OCI-LY3 (cell line): ENCODE data around the gene OR52A5.

Experiments used
- H2AFZ ChIP-seq: fragments of 200-600, 300-600 bp; shearing (Covaris generic); 2 replicates; pipeline ENCODE4 v1.6.0; 2014; ENCODE audit warnings: antibody characterized with exemption, low read depth, low read length
- H3K27ac ChIP-seq: fragments of 200-600, 300-600 bp; sonication (generic); 2 replicates; pipeline ENCODE4 v1.5.1; 2014; ENCODE audit warnings: mild to moderate bottlenecking, low read length, moderate library complexity, mixed read lengths
- H3K27me3 ChIP-seq: fragments of 200-600, 300-600 bp; sonication (generic); 2 replicates; pipeline ENCODE4 v1.6.1; 2014; ENCODE audit warnings: low read depth, low read length, mixed read lengths
- H3K36me3 ChIP-seq: fragments of 200-600, 300-600 bp; sonication (generic); replicated peaks from 2 replicates; pipeline ENCODE3; 2014; ENCODE audit warnings: low read depth, low read length, mixed read lengths
- H3K4me1 ChIP-seq: fragments of 300-600, 200-600 bp; sonication (generic); 2 replicates; pipeline ENCODE4 v1.6.1; 2014; ENCODE audit warnings: low read length, mixed read lengths
- H3K4me2 ChIP-seq: fragments of 200-600, 300-600 bp; sonication (generic); 2 replicates; pipeline ENCODE4 v1.6.1; 2014; ENCODE audit warnings: low read length, mixed read lengths
- H3K4me3 ChIP-seq: fragments of 300-600, 200-600 bp; sonication (generic); 2 replicates; pipeline ENCODE4 v1.5.1; 2014; ENCODE audit warnings: antibody characterized with exemption, mild to moderate bottlenecking, low read length, moderate library complexity
- H3K79me2 ChIP-seq: fragments of 300-600, 200-600 bp; shearing (Covaris generic); 2 replicates; pipeline ENCODE4 v1.6.1; 2014; ENCODE audit warnings: mild to moderate bottlenecking, low read length, mixed read lengths
- H3K9ac ChIP-seq: fragments of 300-600, 200-600 bp; shearing (Covaris generic); 2 replicates; pipeline ENCODE4 v1.6.0; 2014; ENCODE audit warnings: mild to moderate bottlenecking, low read length, moderate library complexity
- H3K9me3 ChIP-seq: fragments of 200-600, 300-600 bp; shearing (Covaris generic); 2 replicates; pipeline ENCODE4 v1.6.1; 2014; ENCODE audit warnings: low read length, mixed read lengths; ENCODE audit not compliant: insufficient read depth
- H4K20me1 ChIP-seq: fragments of 200-600, 300-600 bp; sonication (generic); 2 replicates; pipeline ENCODE4 v1.6.1; 2016; ENCODE audit warnings: low read length, mixed read lengths; ENCODE audit not compliant: insufficient read depth
- EZH2phosphoT487 ChIP-seq: fragments of 200-600 bp; shearing (Covaris generic); IDR thresholded peaks from 2 replicates; pipeline ENCODE4 v1.6.1; 2018; ENCODE audit warnings: antibody characterized with exemption, mixed run types, low read depth
- TF ChIP-seq, protein P1 (sequence below): fragments of 200-600, 300-600 bp; sonication (generic); IDR thresholded peaks from 2 replicates; pipeline ENCODE4 v1.5.1; 2014; ENCODE audit warnings: antibody characterized with exemption, low read length, low read depth

Gene OR52A5

DNA sequence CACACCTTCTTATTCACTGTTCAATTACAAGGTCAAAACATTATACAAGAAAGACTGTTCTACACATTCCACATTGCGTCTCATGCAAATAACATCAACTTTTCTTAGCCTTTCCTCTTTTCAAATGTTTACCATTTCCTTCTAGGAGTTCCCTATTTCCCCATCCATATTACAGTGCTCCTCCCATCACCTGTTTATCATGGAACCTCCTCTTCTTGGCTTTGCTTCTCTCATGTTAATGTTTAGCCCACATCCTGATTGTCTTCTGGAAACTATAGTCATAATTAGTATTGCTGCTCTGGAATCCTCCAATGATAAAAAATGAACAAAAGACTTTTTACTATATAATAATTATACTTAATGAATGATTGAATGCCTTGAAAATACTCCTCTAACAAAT, 47.5 kb downstream of the OR52A5 start:
- no peaks in the 10 kb centered on the region for H3K36me3 ChIP-seq

DNA sequence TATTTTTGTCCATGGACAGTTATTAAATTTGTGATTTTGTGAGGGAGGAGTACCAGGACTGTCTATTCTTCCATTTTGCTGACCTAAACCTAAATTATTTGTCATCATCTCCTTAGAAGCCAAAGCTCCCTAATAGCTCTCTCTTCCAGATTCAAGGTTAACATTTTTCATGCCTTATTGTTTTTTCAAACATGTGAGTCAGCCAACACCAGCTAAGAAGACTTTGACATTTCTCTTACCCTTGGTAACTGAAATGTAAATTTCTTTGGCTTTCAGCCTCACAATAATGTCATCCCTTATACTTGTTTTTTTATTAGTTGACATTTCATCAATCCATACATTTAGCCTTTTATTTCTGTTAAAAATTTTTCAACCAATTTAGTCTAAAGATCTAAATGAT, 49.6 kb downstream of the OR52A5 start:
- Histone ChIP-seq H2AFZ (no peak overlapping the region), H3K4me3 (no peak overlapping the region), H3K9me3 (no peaks in the 10 kb centered on the region), H3K9ac (no peak overlapping the region), H3K36me3 (no peaks in the 10 kb centered on the region), H3K27me3 (no peaks in the 10 kb centered on the region), H3K4me1 (no peaks in the 10 kb centered on the region), H3K4me2 (no peak overlapping the region), H3K79me2 (no peaks in the 10 kb centered on the region), H3K27ac (no peak overlapping the region), H4K20me1 (no peaks in the 10 kb centered on the region)
- TF ChIP-seq, protein P1, sequence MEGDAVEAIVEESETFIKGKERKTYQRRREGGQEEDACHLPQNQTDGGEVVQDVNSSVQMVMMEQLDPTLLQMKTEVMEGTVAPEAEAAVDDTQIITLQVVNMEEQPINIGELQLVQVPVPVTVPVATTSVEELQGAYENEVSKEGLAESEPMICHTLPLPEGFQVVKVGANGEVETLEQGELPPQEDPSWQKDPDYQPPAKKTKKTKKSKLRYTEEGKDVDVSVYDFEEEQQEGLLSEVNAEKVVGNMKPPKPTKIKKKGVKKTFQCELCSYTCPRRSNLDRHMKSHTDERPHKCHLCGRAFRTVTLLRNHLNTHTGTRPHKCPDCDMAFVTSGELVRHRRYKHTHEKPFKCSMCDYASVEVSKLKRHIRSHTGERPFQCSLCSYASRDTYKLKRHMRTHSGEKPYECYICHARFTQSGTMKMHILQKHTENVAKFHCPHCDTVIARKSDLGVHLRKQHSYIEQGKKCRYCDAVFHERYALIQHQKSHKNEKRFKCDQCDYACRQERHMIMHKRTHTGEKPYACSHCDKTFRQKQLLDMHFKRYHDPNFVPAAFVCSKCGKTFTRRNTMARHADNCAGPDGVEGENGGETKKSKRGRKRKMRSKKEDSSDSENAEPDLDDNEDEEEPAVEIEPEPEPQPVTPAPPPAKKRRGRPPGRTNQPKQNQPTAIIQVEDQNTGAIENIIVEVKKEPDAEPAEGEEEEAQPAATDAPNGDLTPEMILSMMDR, result no peak
- TF ChIP-seq EZH2phosphoT487, result no peak

More for the DNA sequence above, 47.5 kb downstream of the OR52A5 start:
- no peak overlapping the region for H2AFZ ChIP-seq
- H3K4me3 ChIP-seq, result no peak overlapping the region
- no peaks in the 10 kb centered on the region for H3K9me3 ChIP-seq
- H3K9ac ChIP-seq, result no peak overlapping the region
- no peak overlapping the region for H3K4me2 ChIP-seq
- TF ChIP-seq EZH2phosphoT487, result no peak
- TF ChIP-seq, protein P1, result no peak
- H3K4me1 ChIP-seq, result 0 out of 2 replicates have a peak, but pooled peaks cover 3% of the 10 kb centered on the region
- H4K20me1 ChIP-seq, result no peaks in the 10 kb centered on the region
- H3K27ac ChIP-seq, result no peak overlapping the region
- H3K27me3 ChIP-seq, result no peaks in the 10 kb centered on the region
- H3K79me2 ChIP-seq, result no peaks in the 10 kb centered on the region

DNA sequence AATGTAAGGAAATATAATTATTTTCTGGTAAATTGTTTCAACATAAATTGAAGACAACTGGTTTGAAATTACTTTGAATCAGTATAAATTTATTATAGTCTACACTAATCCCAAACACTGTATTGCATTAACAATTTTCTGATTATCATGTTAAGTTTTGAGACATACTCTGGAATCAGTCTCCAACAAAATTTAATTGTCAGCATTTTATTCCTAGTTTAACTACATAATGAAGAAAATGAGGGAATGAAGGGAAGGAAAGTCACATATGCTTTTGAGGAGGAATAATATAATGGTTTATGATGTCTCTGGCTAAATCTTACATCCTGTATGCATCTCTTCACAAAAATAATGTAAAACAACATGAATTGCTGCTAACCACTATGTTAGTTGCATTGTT, 54.6 kb downstream of the OR52A5 start:
- Histone ChIP-seq H3K9ac (no peak overlapping the region), H3K4me1 (no peaks in the 10 kb centered on the region), H4K20me1 (no peaks in the 10 kb centered on the region), H2AFZ (no peak overlapping the region), H3K36me3 (no peaks in the 10 kb centered on the region), H3K4me2 (no peak overlapping the region), H3K9me3 (no peaks in the 10 kb centered on the region), H3K4me3 (no peak overlapping the region), H3K27ac (no peak overlapping the region), H3K79me2 (no peaks in the 10 kb centered on the region), H3K27me3 (no peaks in the 10 kb centered on the region)
- no peak for TF ChIP-seq EZH2phosphoT487
- TF ChIP-seq, protein P1, result no peak

DNA sequence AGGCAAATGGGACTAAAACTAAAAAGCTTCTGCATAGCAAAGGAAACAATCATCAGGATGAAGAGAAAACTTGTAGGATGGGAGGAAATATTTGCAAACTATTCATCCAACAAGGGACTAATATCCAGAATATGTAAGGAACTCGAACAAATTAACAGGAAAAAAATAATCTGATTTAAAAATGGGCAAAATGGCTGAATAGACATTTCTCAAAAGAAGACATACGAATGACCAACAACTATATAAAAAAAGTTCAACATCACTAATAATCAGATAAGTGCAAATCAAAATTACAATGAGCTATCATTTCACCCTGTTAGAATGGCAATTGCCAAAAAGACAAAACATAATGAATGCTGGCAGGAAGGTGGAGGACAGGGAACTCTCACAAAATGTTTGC, 56.8 kb downstream of the OR52A5 start:
- no peak overlapping the region for H2AFZ ChIP-seq
- H3K9ac ChIP-seq, result no peak overlapping the region
- TF ChIP-seq, protein P1, result no peak
- no peak for TF ChIP-seq EZH2phosphoT487
- no peak overlapping the region for H3K4me2 ChIP-seq
- H4K20me1 ChIP-seq, result no peaks in the 10 kb centered on the region
- no peaks in the 10 kb centered on the region for H3K36me3 ChIP-seq
- H3K9me3 ChIP-seq, result no peaks in the 10 kb centered on the region
- no peaks in the 10 kb centered on the region for H3K27me3 ChIP-seq
- H3K4me1 ChIP-seq, result no peaks in the 10 kb centered on the region
- no peaks in the 10 kb centered on the region for H3K79me2 ChIP-seq
- no peak overlapping the region for H3K4me3 ChIP-seq
- no peak overlapping the region for H3K27ac ChIP-seq
